Stimulated activated CD8-positive, alpha-beta memory T cell treated with anti-CD3 and anti-CD28 coated beads, Interleukin-15, amount 100 ng/mL, for 1 hour (primary cell): ENCODE measurements around the gene NDRG3.
"Not testable (repeated sequence)": the region's sequence is repeated elsewhere in the genome, so short reads cannot be mapped to it uniquely, and the experiment has no call there.

ENCODE experiments used
- DNase-seq: peaks from one replicate; pipeline ENCODE4 v3.0.0-alpha.2; 2020; ENCODE audit warnings: low read depth

NDRG3 gene

GRCh38 chr20:36760647-36761046 lies 14.8 kb upstream of the NDRG3 start:
- DNase-seq, result no peak

- no peak for DNase-seq
Measured at GRCh38 chr20:36758276-36758675, 12.4 kb upstream of the NDRG3 start.

GRCh38 chr20:36756496-36756895 lies 10.6 kb upstream of the NDRG3 start:
- no peak for DNase-seq

GRCh38 chr20:36754656-36755222 lies 8.8 kb upstream of the NDRG3 start:
- no peak for DNase-seq

- no peak for DNase-seq
Measured at GRCh38 chr20:36752582-36752981, 6.7 kb upstream of the NDRG3 start.

- DNase-seq, result no peak
Measured at GRCh38 chr20:36745234-36745926, 510 bp downstream of the NDRG3 start.

GRCh38 chr20:36744764-36745191 lies 1.1 kb downstream of the NDRG3 start:
- no peak for DNase-seq

- DNase-seq, result no peak
Measured at GRCh38 chr20:36744243-36744642, 1.6 kb downstream of the NDRG3 start.

GRCh38 chr20:36742558-36742957 lies 3.3 kb downstream of the NDRG3 start:
- DNase-seq, result no peak

GRCh38 chr20:36741072-36741471 lies 4.8 kb downstream of the NDRG3 start:
- no peak for DNase-seq

- DNase-seq, result no peak
Measured at GRCh38 chr20:36737183-36737499, 8.7 kb downstream of the NDRG3 start.

- DNase-seq, result no peak
Measured at GRCh38 chr20:36736451-36737182, 9.3 kb downstream of the NDRG3 start.

- no peak for DNase-seq
Measured at GRCh38 chr20:36732456-36732855, 13.4 kb downstream of the NDRG3 start.

- DNase-seq, result no peak
Measured at GRCh38 chr20:36728986-36729385, 16.9 kb downstream of the NDRG3 start.

GRCh38 chr20:36726168-36726567 lies 19.7 kb downstream of the NDRG3 start:
- no peak for DNase-seq

GRCh38 chr20:36720510-36720909 lies 25.4 kb downstream of the NDRG3 start:
- DNase-seq, result no peak

- no peak for DNase-seq
Measured at GRCh38 chr20:36717657-36718056, 28.2 kb downstream of the NDRG3 start.

- no peak for DNase-seq
Measured at GRCh38 chr20:36717021-36717420, 28.9 kb downstream of the NDRG3 start.

GRCh38 chr20:36712775-36713174 lies 33.1 kb downstream of the NDRG3 start:
- no peak for DNase-seq

GRCh38 chr20:36709126-36709525 lies 36.8 kb downstream of the NDRG3 start:
- no peak for DNase-seq

- no peak for DNase-seq
Measured at GRCh38 chr20:36703530-36703929, 42.4 kb downstream of the NDRG3 start.

GRCh38 chr20:36700438-36700837 lies 45.5 kb downstream of the NDRG3 start:
- no peak for DNase-seq

- not testable (repeated sequence) for DNase-seq
Measured at GRCh38 chr20:36695467-36695866, 50.4 kb downstream of the NDRG3 start.

GRCh38 chr20:36688630-36689029 lies 57.3 kb downstream of the NDRG3 start:
- DNase-seq, result no peak
